ENCODE data around the gene SLX9. TPM values are rescaled to one million over a fixed set of nuclear protein-coding genes. Genes with fewer than 3 reads are reported as not detected.

The SLX9 gene
- total RNA-seq, 1 donor from 2014 or later = 24.0 TPM

- DNase-seq (ENCODE audit: low spot score) = peak; percentile 74
- TF ChIP-seq CTCF (IDR thresholded peaks at IDR 0.05) = no peak
These were observed 4.3 kb upstream of the SLX9 start for GRCh38 chr21:44935533-44935927.

GRCh38 chr21:44938772-44939531 is 877 bp upstream of the SLX9 start:
- peak; percentile 64 for DNase-seq (ENCODE audit: low spot score)
- peak overlapping the region; percentile 70 for H3K27ac Mint-ChIP-seq (ENCODE audit: unreplicated experiment)

More at GRCh38 chr21:44935533-44935927, 4.3 kb upstream of the SLX9 start:
- H3K27me3 Mint-ChIP-seq (ENCODE audit: low read depth) = peaks cover 25% of the 10 kb centered on the region
- H3K4me1 Mint-ChIP-seq (ENCODE audit: low read depth) = peaks cover 17% of the 10 kb centered on the region
- no peak overlapping the region for H3K27ac Mint-ChIP-seq (ENCODE audit: unreplicated experiment)
- no peak overlapping the region for H3K4me3 Mint-ChIP-seq (ENCODE audit: unreplicated experiment)
- no peaks in the 10 kb centered on the region for H3K9me3 Mint-ChIP-seq (ENCODE audit: low read depth)
- peaks cover 2% of the 10 kb centered on the region for H3K36me3 Mint-ChIP-seq (ENCODE audit: low read depth)

GRCh38 chr21:44940116-44940631 is 345 bp downstream of the SLX9 start:
- Mint-ChIP-seq H3K4me1 (ENCODE audit: low read depth) (peaks cover 27% of the 10 kb centered on the region), H3K36me3 (ENCODE audit: low read depth) (peaks cover 14% of the 10 kb centered on the region), H3K27me3 (ENCODE audit: low read depth) (peaks cover 5% of the 10 kb centered on the region), H3K9me3 (ENCODE audit: low read depth) (no peaks in the 10 kb centered on the region), H3K4me3 (ENCODE audit: unreplicated experiment) (peak overlapping the region; percentile 84), H3K27ac (ENCODE audit: unreplicated experiment) (peak overlapping the region; percentile 37)
- TF ChIP-seq CTCF (IDR thresholded peaks at IDR 0.05) = no peak
- peak; percentile 62 for DNase-seq (ENCODE audit: low spot score)

More at GRCh38 chr21:44938772-44939531, 877 bp upstream of the SLX9 start:
- H3K36me3 Mint-ChIP-seq (ENCODE audit: low read depth) = peaks cover 6% of the 10 kb centered on the region
- peaks cover 16% of the 10 kb centered on the region for H3K27me3 Mint-ChIP-seq (ENCODE audit: low read depth)
- peak overlapping the region; percentile 84 for H3K4me3 Mint-ChIP-seq (ENCODE audit: unreplicated experiment)
- H3K9me3 Mint-ChIP-seq (ENCODE audit: low read depth) = no peaks in the 10 kb centered on the region
- no peak for TF ChIP-seq CTCF (IDR thresholded peaks at IDR 0.05)
- peaks cover 27% of the 10 kb centered on the region for H3K4me1 Mint-ChIP-seq (ENCODE audit: low read depth)

- H3K4me3 Mint-ChIP-seq (ENCODE audit: unreplicated experiment) = peak overlapping the region; percentile 84
- peak; percentile 60 for DNase-seq (ENCODE audit: low spot score)
- no peaks in the 10 kb centered on the region for H3K9me3 Mint-ChIP-seq (ENCODE audit: low read depth)
- peaks cover 16% of the 10 kb centered on the region for H3K36me3 Mint-ChIP-seq (ENCODE audit: low read depth)
- H3K27ac Mint-ChIP-seq (ENCODE audit: unreplicated experiment) = no peak overlapping the region
- H3K4me1 Mint-ChIP-seq (ENCODE audit: low read depth) = peaks cover 27% of the 10 kb centered on the region
- peaks cover 2% of the 10 kb centered on the region for H3K27me3 Mint-ChIP-seq (ENCODE audit: low read depth)
- no peak for TF ChIP-seq CTCF (IDR thresholded peaks at IDR 0.05)
These were observed 1.7 kb downstream of the SLX9 start for GRCh38 chr21:44941567-44941966.

- Mint-ChIP-seq H3K4me3 (ENCODE audit: unreplicated experiment) (no peak overlapping the region), H3K9me3 (ENCODE audit: low read depth) (no peaks in the 10 kb centered on the region), H3K4me1 (ENCODE audit: low read depth) (peaks cover 33% of the 10 kb centered on the region), H3K36me3 (ENCODE audit: low read depth) (peaks cover 16% of the 10 kb centered on the region), H3K27me3 (ENCODE audit: low read depth) (no peaks in the 10 kb centered on the region), H3K27ac (ENCODE audit: unreplicated experiment) (no peak overlapping the region)
- peak; percentile 0 for DNase-seq (ENCODE audit: low spot score)
- no peak for TF ChIP-seq CTCF (IDR thresholded peaks at IDR 0.05)
These were observed 2.7 kb downstream of the SLX9 start for GRCh38 chr21:44942566-44942965.
